ENCODE data around the gene ZNF263. TPM values are rescaled to one million over a fixed set of nuclear protein-coding genes. Genes with fewer than 3 reads are reported as not detected.

Gene ZNF263
- total RNA-seq, 2 experiments from 2014 or later = 34.7 to 36.7 TPM

- ATAC-seq (ENCODE audit: low read depth) (no peak), DNase-seq (no peak)
- Mint-ChIP-seq H3K36me3 (peaks cover 78% of the 10 kb centered on the region), H3K9me3 (peaks cover 29% of the 10 kb centered on the region), H3K4me1 (peaks cover 16% of the 10 kb centered on the region), H3K27me3 (no peaks in the 10 kb centered on the region), H3K27ac (peak overlapping the region; percentile 86), H3K4me3 (peak overlapping the region; percentile 81)
- POLR2A ChIA-PET = interaction anchor here (0.9 to 3.1 kb wide), 10 partner anchors 8 to 272 kb away, joined by 3 to 31 read pairs (median 4); partner anchors contain the start of genes ZNF174, ZNF263 and ZSCAN32
These were observed 22.8 kb downstream of the ZNF263 start for GRCh38 chr16:3306078-3306477.

DNA sequence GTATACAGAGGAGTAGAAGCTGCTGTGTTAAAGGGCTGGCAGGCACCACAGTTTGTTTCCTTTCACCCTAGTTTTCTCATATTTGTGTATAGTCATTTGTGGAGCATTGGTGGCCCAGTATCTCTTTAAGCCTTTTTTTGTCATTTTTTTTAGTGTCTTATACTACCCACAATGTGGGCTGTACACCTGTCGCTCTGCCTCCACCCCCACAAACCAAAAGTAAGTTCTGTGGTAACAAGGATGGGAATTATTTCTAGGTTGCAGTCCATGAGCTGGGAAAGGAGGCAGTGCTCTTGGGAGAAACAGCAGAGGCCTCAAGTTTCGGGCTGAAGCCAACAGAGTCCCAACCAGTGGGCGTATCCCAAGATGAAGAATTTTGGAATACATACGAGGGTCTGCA is 28.2 kb downstream of the ZNF263 start:
- H3K4me3 Mint-ChIP-seq = no peak overlapping the region
- POLR2A ChIA-PET = no interaction called here
- DNase-seq = no peak
- peaks cover 97% of the 10 kb centered on the region for H3K36me3 Mint-ChIP-seq
- peaks cover 49% of the 10 kb centered on the region for H3K9me3 Mint-ChIP-seq
- peaks cover 3% of the 10 kb centered on the region for H3K4me1 Mint-ChIP-seq
- ATAC-seq (ENCODE audit: low read depth) = no peak
- H3K27me3 Mint-ChIP-seq = no peaks in the 10 kb centered on the region
- no peak overlapping the region for H3K27ac Mint-ChIP-seq

DNA sequence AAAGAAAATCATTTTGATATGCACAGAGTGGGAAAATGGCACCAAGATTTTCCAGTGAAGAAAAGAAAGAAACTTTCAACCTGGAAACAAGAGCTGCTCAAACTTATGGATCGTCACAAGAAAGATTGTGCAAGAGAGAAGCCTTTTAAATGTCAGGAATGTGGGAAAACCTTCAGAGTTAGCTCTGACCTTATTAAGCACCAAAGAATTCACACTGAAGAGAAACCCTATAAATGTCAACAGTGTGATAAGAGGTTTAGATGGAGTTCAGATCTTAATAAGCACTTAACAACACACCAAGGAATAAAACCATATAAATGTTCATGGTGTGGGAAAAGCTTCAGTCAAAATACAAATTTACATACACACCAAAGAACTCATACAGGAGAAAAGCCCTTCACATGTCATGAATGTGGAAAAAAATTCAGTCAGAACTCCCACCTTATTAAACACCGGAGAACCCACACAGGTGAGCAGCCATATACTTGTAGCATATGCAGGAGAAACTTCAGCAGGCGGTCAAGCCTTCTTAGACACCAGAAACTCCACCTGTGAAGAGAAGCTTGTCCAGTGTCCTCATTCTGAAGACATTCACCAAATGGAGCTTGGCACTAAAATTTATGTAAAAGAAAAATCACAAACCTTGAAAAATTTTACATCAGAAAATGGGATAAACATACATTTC is 34.2 kb downstream of the ZNF263 start:
- no peak overlapping the region for H3K27ac Mint-ChIP-seq
- ATAC-seq (ENCODE audit: low read depth) = no peak
- no peaks in the 10 kb centered on the region for H3K4me1 Mint-ChIP-seq
- H3K36me3 Mint-ChIP-seq = peaks cover 72% of the 10 kb centered on the region
- no peak overlapping the region for H3K4me3 Mint-ChIP-seq
- H3K27me3 Mint-ChIP-seq = no peaks in the 10 kb centered on the region
- POLR2A ChIA-PET = interaction anchor here (1.2 to 1.8 kb wide), 2 partner anchors 12 to 84 kb away, joined by 5 to 6 read pairs; partner anchors contain the start of genes TIGD7, ZNF174 and ZNF75A
- no peak for DNase-seq
- H3K9me3 Mint-ChIP-seq = peaks cover 63% of the 10 kb centered on the region

GRCh38 chr16:3321816-3322215 is 38.5 kb downstream of the ZNF263 start:
- no peak for ATAC-seq (ENCODE audit: low read depth)
- Mint-ChIP-seq H3K27ac (no peak overlapping the region), H3K9me3 (peaks cover 35% of the 10 kb centered on the region), H3K27me3 (no peaks in the 10 kb centered on the region), H3K36me3 (peaks cover 28% of the 10 kb centered on the region), H3K4me3 (no peak overlapping the region), H3K4me1 (no peaks in the 10 kb centered on the region)
- DNase-seq = no peak
- POLR2A ChIA-PET = no interaction called here

DNA sequence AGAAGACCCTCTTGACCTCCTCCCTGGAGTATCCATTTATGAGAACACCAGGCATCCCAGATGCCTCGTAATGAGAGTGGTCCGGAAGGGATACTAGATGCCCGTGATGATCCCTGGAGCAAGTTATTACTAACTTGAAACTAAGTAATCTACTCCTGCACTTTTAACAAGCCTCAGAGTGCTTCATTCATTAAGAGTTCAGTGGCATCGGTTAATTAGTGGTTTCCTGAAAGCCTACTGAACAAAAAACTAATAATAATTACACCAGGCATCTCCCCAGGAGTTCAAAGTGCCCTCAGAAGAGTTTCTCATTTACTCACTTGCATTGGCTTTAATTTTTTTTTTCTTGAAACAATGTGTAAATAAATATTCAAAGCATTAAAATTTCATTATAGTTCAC is 44.2 kb downstream of the ZNF263 start:
- POLR2A ChIA-PET = no interaction called here
- no peak for DNase-seq
- H3K36me3 Mint-ChIP-seq = no peaks in the 10 kb centered on the region
- H3K9me3 Mint-ChIP-seq = peaks cover 14% of the 10 kb centered on the region
- ATAC-seq (ENCODE audit: low read depth) = no peak
- peaks cover 3% of the 10 kb centered on the region for H3K27me3 Mint-ChIP-seq
- H3K4me3 Mint-ChIP-seq = no peak overlapping the region
- H3K4me1 Mint-ChIP-seq = no peaks in the 10 kb centered on the region
- H3K27ac Mint-ChIP-seq = no peak overlapping the region

DNA sequence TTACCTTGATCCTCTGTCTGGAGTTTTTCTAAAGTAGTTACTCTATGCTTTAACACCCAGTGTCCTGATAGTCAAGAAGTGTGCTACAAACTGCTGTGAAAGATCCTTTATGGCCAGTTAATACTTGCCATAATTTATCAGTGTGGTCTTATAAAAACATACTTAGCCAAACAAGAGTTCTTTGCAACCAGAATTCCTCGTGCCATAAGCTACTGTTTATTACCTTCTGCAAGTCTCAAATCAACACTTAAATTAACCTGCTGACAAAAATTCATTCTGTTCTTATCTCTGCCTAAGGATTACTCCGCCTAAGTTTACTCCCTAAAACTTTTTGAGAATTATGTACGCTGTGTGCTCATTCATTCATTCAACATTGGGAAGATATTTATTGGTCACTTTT is 44.8 kb downstream of the ZNF263 start:
- Mint-ChIP-seq H3K4me3 (no peak overlapping the region), H3K9me3 (peaks cover 14% of the 10 kb centered on the region), H3K36me3 (no peaks in the 10 kb centered on the region), H3K27ac (no peak overlapping the region), H3K4me1 (no peaks in the 10 kb centered on the region), H3K27me3 (peaks cover 3% of the 10 kb centered on the region)
- no peak for DNase-seq
- POLR2A ChIA-PET = no interaction called here
- ATAC-seq (ENCODE audit: low read depth) = no peak

- Mint-ChIP-seq H3K27ac (no peak overlapping the region), H3K4me3 (no peak overlapping the region), H3K4me1 (no peaks in the 10 kb centered on the region), H3K36me3 (peaks cover 2% of the 10 kb centered on the region), H3K27me3 (peaks cover 3% of the 10 kb centered on the region), H3K9me3 (peaks cover 16% of the 10 kb centered on the region)
- ATAC-seq (ENCODE audit: low read depth) (no peak), DNase-seq (no peak)
- POLR2A ChIA-PET = no interaction called here
These were observed 45.4 kb downstream of the ZNF263 start for GRCh38 chr16:3328643-3329042.

Other genes starting within 250 kb of the ZNF263 start
- gene BICDL2, start 246.5 kb upstream of the ZNF263 start, total RNA-seq = 1 to 10 TPM; 1.6 TPM
- 10 to 100 TPM; 49.3 to 60.4 TPM for gene MMP25, start 236.9 kb upstream of the ZNF263 start, total RNA-seq
- 1,000 to 10,000 TPM; 2,319 to 2,425 TPM for gene IL32, start 217.9 kb upstream of the ZNF263 start, total RNA-seq
- under 1 TPM; 0.37 to 0.39 TPM for gene ZSCAN10, start 184.2 kb upstream of the ZNF263 start, total RNA-seq
- not detected for gene ZNF205, start 170.9 kb upstream of the ZNF263 start, total RNA-seq
- 10 to 100 TPM; 12.9 to 13.3 TPM for gene ZNF213, start 148.5 kb upstream of the ZNF263 start, total RNA-seq
- gene OR1F1, start 95.3 kb upstream of the ZNF263 start, total RNA-seq = not detected
- 10 to 100 TPM; 16.5 to 19.5 TPM for gene ZNF200, start 48.3 kb upstream of the ZNF263 start, total RNA-seq
- under 1 TPM; 0.23 to 0.39 TPM for gene MEFV, start 26.9 kb upstream of the ZNF263 start, total RNA-seq
- gene TIGD7, start 21.9 kb downstream of the ZNF263 start, total RNA-seq = 10 to 100 TPM; 10.3 to 12.1 TPM
- 10 to 100 TPM; 63.6 to 63.8 TPM for gene ZNF75A, start 22.0 kb downstream of the ZNF263 start, total RNA-seq
- not detected for gene OR2C1, start 72.4 kb downstream of the ZNF263 start, total RNA-seq
- gene ZSCAN32, start 117.5 kb downstream of the ZNF263 start, total RNA-seq = 10 to 100 TPM; 20.5 to 22.5 TPM
- gene ZNF174, start 117.7 kb downstream of the ZNF263 start, total RNA-seq = 10 to 100 TPM; 15.5 to 16.0 TPM
- 1 to 10 TPM; 3.6 to 4.2 TPM for gene ZNF597, start 160.0 kb downstream of the ZNF263 start, total RNA-seq
- gene NAA60, start 160.2 kb downstream of the ZNF263 start, total RNA-seq = 10 to 100 TPM; 54.0 to 54.6 TPM
- gene C16orf90, start 212.0 kb downstream of the ZNF263 start, total RNA-seq = not detected
- gene CLUAP1, start 217.5 kb downstream of the ZNF263 start, total RNA-seq = 10 to 100 TPM; 22.9 to 26.8 TPM

All from activated naive CD8-positive, alpha-beta T cell treated with anti-CD3 and anti-CD28 coated beads, Interleukin-2, amount 10 ng/mL, durations not matched to agents 7 days and 5 days (primary cell).